GM18502 (cell line): ENCODE data around the gene VWA5B2.
"Not testable (repeated sequence)": the region's sequence is repeated elsewhere in the genome, so short reads cannot be mapped to it uniquely, and the experiment has no call there.

Source experiments
- ATAC-seq: cut with Tn5 transposase; IDR thresholded peaks from one replicate; pipeline ENCODE4 v1.9.1; 2021; ENCODE audit warnings: mild to moderate bottlenecking; ENCODE audit not compliant: unreplicated experiment, poor library complexity

The VWA5B2 gene

GRCh38 chr3:184262764-184263179 lies 33.4 kb downstream of the VWA5B2 start:
- ATAC-seq = no peak

GRCh38 chr3:184267249-184267648 lies 37.9 kb downstream of the VWA5B2 start:
- not testable (repeated sequence) for ATAC-seq

GRCh38 chr3:184272269-184272668 lies 42.9 kb downstream of the VWA5B2 start:
- no peak for ATAC-seq

- ATAC-seq = no peak
Observed at GRCh38 chr3:184275381-184275701, 46.0 kb downstream of the VWA5B2 start.

GRCh38 chr3:184275961-184276910 lies 46.9 kb downstream of the VWA5B2 start, which contains the start of gene ECE2:
ECE2 (plus strand) TSS chr3:184276022; CDS start chr3:184276154, 132 bp downstream.
- ATAC-seq = no peak

GRCh38 chr3:184277366-184277765 lies 48.0 kb downstream of the VWA5B2 start:
- ATAC-seq = no peak

GRCh38 chr3:184282941-184283340 lies 53.6 kb downstream of the VWA5B2 start:
- no peak for ATAC-seq

GRCh38 chr3:184283681-184284080 lies 54.3 kb downstream of the VWA5B2 start:
- ATAC-seq = no peak

GRCh38 chr3:184284696-184285095 lies 55.3 kb downstream of the VWA5B2 start:
- ATAC-seq = no peak

GRCh38 chr3:184289426-184289938 lies 60.1 kb downstream of the VWA5B2 start:
- ATAC-seq = no peak

- no peak for ATAC-seq
Observed at GRCh38 chr3:184290331-184290730, 60.9 kb downstream of the VWA5B2 start.

GRCh38 chr3:184291044-184291737 lies 61.8 kb downstream of the VWA5B2 start:
- ATAC-seq = no peak
